SK-N-SH (cell line): ENCODE measurements around the gene REXO1.
"Not testable (repeated sequence)": the region's sequence is repeated elsewhere in the genome, so short reads cannot be mapped to it uniquely, and the experiment has no call there.

ENCODE experiments used
- EP300 ChIP-seq, 2 experiments: IDR thresholded peaks; 2 replicates each; pipeline versions ENCODE4 v1.4.0 to v1.6.1; 2012; ENCODE audit warnings: borderline replicate concordance in 1 of 2, low read depth in 1 of 2, low read length in 1 of 2
- FOSL2 ChIP-seq: IDR thresholded peaks from 2 replicates; pipeline ENCODE4 v1.4.0; 2012; ENCODE audit warnings: low read depth, mild to moderate bottlenecking, moderate library complexity, borderline replicate concordance
- FOXM1 ChIP-seq: IDR thresholded peaks from 2 replicates; pipeline ENCODE4 v1.4.0; 2012; ENCODE audit warnings: low read depth, mild to moderate bottlenecking
- MXI1 ChIP-seq: IDR thresholded peaks from 2 replicates; pipeline ENCODE4 v1.6.1; 2012; ENCODE audit warnings: mild to moderate bottlenecking, low read depth, low read length, improper control_type of control experiment
- NRF1 ChIP-seq: IDR thresholded peaks from 2 replicates; pipeline ENCODE4 v1.6.1; 2012; ENCODE audit warnings: low read depth, mild to moderate bottlenecking, low read length
- POLR2AphosphoS5 ChIP-seq: IDR thresholded peaks from 2 replicates; pipeline ENCODE4 v1.6.1; 2012; ENCODE audit warnings: low read depth, low read length
- RAD21 ChIP-seq: IDR thresholded peaks from 2 replicates; pipeline ENCODE4 v1.6.1; 2012; ENCODE audit warnings: mild to moderate bottlenecking, low read length
- TF ChIP-seq, protein P1 (sequence below): fragments of 200-600 bp; sonication (generic); IDR thresholded peaks from 2 replicates; pipeline ENCODE4 v1.6.1; 2017; ENCODE audit warnings: antibody characterized with exemption, mild to moderate bottlenecking, moderate library complexity
- TF ChIP-seq, protein P2 (sequence below): IDR thresholded peaks from 2 replicates; pipeline ENCODE4 v1.4.0; 2012; ENCODE audit warnings: low read depth, borderline replicate concordance
- TF ChIP-seq, protein P3 (sequence below): IDR thresholded peaks from 2 replicates; pipeline ENCODE4 v1.6.1; 2012; ENCODE audit warnings: mild to moderate bottlenecking, low read depth, low read length, moderate library complexity

DNA sequence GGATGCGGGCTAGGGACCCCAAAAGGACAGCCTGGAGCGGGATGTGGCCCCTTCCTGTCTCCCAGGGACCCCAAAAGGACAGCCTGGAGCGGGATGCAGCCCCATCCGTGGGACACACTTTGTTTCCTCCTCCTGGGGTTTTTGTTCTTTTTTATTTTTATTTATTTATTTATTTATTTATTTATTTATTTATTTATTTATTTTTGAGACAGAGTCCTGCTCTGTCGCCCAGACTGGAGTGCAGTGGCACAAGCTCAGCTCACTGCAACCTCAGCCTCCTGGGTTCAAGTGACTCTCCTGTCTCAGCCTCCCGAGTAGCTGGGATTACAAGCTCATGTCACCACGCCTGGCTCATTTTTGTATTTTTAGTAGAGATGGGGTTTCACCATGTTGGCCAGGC is 51.0 kb downstream of the REXO1 start:
- TF ChIP-seq NRF1; EP300 (IDR thresholded peaks at IDR 0.05; ENCODE audit: borderline replicate concordance in 1 of 2, low read depth in 1 of 2, low read length in 1 of 2); RAD21; FOXM1; MXI1; POLR2AphosphoS5; FOSL2: not testable (repeated sequence)
- TF ChIP-seq, protein P1, sequence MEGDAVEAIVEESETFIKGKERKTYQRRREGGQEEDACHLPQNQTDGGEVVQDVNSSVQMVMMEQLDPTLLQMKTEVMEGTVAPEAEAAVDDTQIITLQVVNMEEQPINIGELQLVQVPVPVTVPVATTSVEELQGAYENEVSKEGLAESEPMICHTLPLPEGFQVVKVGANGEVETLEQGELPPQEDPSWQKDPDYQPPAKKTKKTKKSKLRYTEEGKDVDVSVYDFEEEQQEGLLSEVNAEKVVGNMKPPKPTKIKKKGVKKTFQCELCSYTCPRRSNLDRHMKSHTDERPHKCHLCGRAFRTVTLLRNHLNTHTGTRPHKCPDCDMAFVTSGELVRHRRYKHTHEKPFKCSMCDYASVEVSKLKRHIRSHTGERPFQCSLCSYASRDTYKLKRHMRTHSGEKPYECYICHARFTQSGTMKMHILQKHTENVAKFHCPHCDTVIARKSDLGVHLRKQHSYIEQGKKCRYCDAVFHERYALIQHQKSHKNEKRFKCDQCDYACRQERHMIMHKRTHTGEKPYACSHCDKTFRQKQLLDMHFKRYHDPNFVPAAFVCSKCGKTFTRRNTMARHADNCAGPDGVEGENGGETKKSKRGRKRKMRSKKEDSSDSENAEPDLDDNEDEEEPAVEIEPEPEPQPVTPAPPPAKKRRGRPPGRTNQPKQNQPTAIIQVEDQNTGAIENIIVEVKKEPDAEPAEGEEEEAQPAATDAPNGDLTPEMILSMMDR, result not testable (repeated sequence)
- TF ChIP-seq, protein P2, sequence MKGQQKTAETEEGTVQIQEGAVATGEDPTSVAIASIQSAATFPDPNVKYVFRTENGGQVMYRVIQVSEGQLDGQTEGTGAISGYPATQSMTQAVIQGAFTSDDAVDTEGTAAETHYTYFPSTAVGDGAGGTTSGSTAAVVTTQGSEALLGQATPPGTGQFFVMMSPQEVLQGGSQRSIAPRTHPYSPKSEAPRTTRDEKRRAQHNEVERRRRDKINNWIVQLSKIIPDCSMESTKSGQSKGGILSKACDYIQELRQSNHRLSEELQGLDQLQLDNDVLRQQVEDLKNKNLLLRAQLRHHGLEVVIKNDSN, result not testable (repeated sequence)
- TF ChIP-seq, protein P3, sequence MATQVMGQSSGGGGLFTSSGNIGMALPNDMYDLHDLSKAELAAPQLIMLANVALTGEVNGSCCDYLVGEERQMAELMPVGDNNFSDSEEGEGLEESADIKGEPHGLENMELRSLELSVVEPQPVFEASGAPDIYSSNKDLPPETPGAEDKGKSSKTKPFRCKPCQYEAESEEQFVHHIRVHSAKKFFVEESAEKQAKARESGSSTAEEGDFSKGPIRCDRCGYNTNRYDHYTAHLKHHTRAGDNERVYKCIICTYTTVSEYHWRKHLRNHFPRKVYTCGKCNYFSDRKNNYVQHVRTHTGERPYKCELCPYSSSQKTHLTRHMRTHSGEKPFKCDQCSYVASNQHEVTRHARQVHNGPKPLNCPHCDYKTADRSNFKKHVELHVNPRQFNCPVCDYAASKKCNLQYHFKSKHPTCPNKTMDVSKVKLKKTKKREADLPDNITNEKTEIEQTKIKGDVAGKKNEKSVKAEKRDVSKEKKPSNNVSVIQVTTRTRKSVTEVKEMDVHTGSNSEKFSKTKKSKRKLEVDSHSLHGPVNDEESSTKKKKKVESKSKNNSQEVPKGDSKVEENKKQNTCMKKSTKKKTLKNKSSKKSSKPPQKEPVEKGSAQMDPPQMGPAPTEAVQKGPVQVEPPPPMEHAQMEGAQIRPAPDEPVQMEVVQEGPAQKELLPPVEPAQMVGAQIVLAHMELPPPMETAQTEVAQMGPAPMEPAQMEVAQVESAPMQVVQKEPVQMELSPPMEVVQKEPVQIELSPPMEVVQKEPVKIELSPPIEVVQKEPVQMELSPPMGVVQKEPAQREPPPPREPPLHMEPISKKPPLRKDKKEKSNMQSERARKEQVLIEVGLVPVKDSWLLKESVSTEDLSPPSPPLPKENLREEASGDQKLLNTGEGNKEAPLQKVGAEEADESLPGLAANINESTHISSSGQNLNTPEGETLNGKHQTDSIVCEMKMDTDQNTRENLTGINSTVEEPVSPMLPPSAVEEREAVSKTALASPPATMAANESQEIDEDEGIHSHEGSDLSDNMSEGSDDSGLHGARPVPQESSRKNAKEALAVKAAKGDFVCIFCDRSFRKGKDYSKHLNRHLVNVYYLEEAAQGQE, result not testable (repeated sequence)
